Heart right ventricle (tissue), 16 donors: Measurements from ENCODE around the gene URI1. TPM values are rescaled to one million over a fixed set of nuclear protein-coding genes. Genes with fewer than 3 reads are reported as not detected.

ENCODE experiments used
- ATAC-seq, 8 donors: fragments of 200-7000 bp; cut with Tn5 transposase; one replicate each; pipeline ENCODE4 v1.9.1; 2020; ENCODE audit warnings: mild to moderate bottlenecking in 8 of 8, moderate library complexity in 8 of 8, moderate number of reproducible peaks in 1 of 8
- DNase-seq, 2 donors: peaks; one replicate each; pipeline ENCODE4 v3.0.0-alpha.2; 2020
- H3K27ac ChIP-seq, 10 donors: fragments of 200-600 bp; sonication (generic) in 2 of 10; one replicate each; pipeline versions ENCODE4 v1.5.0 to v1.8.0; 2020 to 2022; ENCODE audit warnings: mild to moderate bottlenecking in 3 of 10
- H3K27me3 ChIP-seq, 7 donors: fragments of 200-600 bp; one replicate each; pipeline ENCODE4 v1.8.0; 2021 to 2022; ENCODE audit warnings: mild to moderate bottlenecking in 2 of 7
- H3K36me3 ChIP-seq, 9 donors: fragments of 200-600 bp; sonication (generic) in 1 of 9; one replicate each; pipeline versions ENCODE4 v1.5.0 to v1.8.0; 2020 to 2022; ENCODE audit warnings: mild to moderate bottlenecking in 2 of 9
- H3K4me1 ChIP-seq, 9 donors: fragments of 200-600 bp; sonication (generic) in 1 of 9; one replicate each; pipeline versions ENCODE4 v1.5.0 to v1.8.0; 2020 to 2022; ENCODE audit warnings: mild to moderate bottlenecking in 4 of 9
- H3K4me3 ChIP-seq, 10 donors: fragments of 200-600 bp; sonication (generic) in 2 of 10; one replicate each; pipeline versions ENCODE4 v1.5.0 to v1.8.0; 2020 to 2022; ENCODE audit warnings: mild to moderate bottlenecking in 7 of 10, moderate library complexity in 2 of 10
- H3K9me3 ChIP-seq, 11 donors: fragments of 200-600 bp in 10 of 11; sonication (generic) in 2 of 11; one replicate each; pipeline versions ENCODE4 v1.5.0 to v1.8.0; 2013 to 2022; ENCODE audit warnings: mild to moderate bottlenecking in 2 of 11, control low read depth in 1 of 11, moderate library complexity in 1 of 11
- WGBS, 2 donors: extraction: QIAGEN DNeasy Blood & Tissue Kit; methylation state at CpG; one replicate each; pipeline ENCODE4 v1.1.7; 2013; ENCODE audit warnings: inconsistent platforms in 1 of 2; 5-methylcytosine and 5-hydroxymethylcytosine counted together
- intact Hi-C, 10 donors: fragments of 100-400 bp; cut with DNase I; formaldehyde crosslinking; loops; one replicate each; pipeline versions ENCODE4 v1.11.1 to v1.14.2; 2022
- polyA plus RNA-seq, 2 donors: library from polyadenylated mRNA; stranded (reverse); fragments of 200-250 nt; gene quantifications; one replicate each; pipeline ENCODE4 v1.2.3, GENCODE V29; 2013
- total RNA-seq, 10 donors: library from RNA; stranded (reverse); fragmentation: NEBNext Ultra II Directional in 3 of 10; extraction: Animal tissue kit (Norgen Biotek cat#: 25700) in 3 of 10; gene quantifications; one replicate each; pipeline versions ENCODE4 v1.2.1 to v1.2.4, GENCODE V29; 2021 to 2023
- TF ChIP-seq, protein P1 (sequence below), 9 donors: fragments of 200-600 bp; sonication (generic) in 2 of 9; IDR thresholded peaks; one replicate each; pipeline versions ENCODE4 v1.5.0 to v1.8.0; 2021 to 2022; ENCODE audit warnings: antibody characterized with exemption in 9 of 9, mild to moderate bottlenecking in 5 of 9, moderate library complexity in 1 of 9
- donor health status: Arrhythmogenic right ventricular cardiomyopathy.
- donor health status: ischemic (EF 13 %, LVEDD 7.1; RV severe dilation, severe dysfunction).
- donor health status: healthy with polysubstance abuse.
- donor health status: DM: no; HTN: yes; CAD: no.
- donor health status: DM: no; HTN: no; CAD: no.
- donor health status: ischemic (EF 25% LVEDD 6.9; RV normal size, moderate dysfunction).
- donor health status: ischemic (EF 25% LVEDD 5.7; RV mildly dilated, moderate dysfunction).
- donor health status: healthy.
- donor health status: DM: yes; HTN: yes; CAD: no.
- donor health status: Ischemic cardiomyopathy.
- donor health status: ischemic (EF 35%, LVEDD 5.7; RV mildly dilated, moderate dysfunction).
- donor health status: nonischemic (EF 11% LVEDD 7.7; RV severe dilation, severe dysfunction).
- donor health status: DM: yes; HTN: yes; CAD: no.
- donor health status: PGD.
- donor health status: ischemic (EF 29% LVEDD 5.4; RV normal size, mild dysfunction).
- donor health status: nonischemic (EF 23%, LVEDD 6.1; RV moderate dilation, normal function).

The URI1 gene
- total and polyA plus RNA-seq, 12 donors, result 10.2 to 47.7 (median 41.9) TPM

DNA sequence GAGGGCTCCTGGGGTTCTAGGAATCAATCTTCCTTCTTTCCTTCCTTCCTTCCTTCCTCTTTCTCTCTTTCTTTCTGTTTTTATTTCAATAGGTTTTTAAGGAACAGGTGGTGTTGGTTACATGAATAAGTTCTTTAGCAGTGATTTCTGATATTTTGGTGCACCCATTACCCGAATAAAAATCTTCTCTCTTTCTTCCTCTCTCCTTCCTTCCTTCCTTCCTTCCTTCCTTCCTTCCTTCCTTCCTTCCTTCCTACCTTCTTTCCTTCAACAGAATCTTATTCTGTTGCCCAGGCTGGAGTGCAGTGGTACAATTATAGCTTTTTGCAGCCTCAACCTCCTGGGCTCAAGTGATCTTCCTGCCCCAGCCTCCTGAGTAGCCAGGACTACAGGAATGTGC lies 16.0 kb upstream of the URI1 start:
- intact Hi-C loops, result no loop called here
- H3K27me3 ChIP-seq, result peaks cover 0 to 19% (median 0%) of the 10 kb centered on the region in 7 donors
- ATAC-seq, result no peak
- 53 to 68% methylated on average over 1 of the region's 1 CpG for WGBS, 2 donors
- DNase-seq, result no peak
- H3K36me3 ChIP-seq, result no peaks in the 10 kb centered on the region
- no peaks in the 10 kb centered on the region for H3K4me1 ChIP-seq
- no peak overlapping the region for H3K4me3 ChIP-seq
- no peak overlapping the region for H3K27ac ChIP-seq
- no peaks in the 10 kb centered on the region for H3K9me3 ChIP-seq
- TF ChIP-seq, protein P1, sequence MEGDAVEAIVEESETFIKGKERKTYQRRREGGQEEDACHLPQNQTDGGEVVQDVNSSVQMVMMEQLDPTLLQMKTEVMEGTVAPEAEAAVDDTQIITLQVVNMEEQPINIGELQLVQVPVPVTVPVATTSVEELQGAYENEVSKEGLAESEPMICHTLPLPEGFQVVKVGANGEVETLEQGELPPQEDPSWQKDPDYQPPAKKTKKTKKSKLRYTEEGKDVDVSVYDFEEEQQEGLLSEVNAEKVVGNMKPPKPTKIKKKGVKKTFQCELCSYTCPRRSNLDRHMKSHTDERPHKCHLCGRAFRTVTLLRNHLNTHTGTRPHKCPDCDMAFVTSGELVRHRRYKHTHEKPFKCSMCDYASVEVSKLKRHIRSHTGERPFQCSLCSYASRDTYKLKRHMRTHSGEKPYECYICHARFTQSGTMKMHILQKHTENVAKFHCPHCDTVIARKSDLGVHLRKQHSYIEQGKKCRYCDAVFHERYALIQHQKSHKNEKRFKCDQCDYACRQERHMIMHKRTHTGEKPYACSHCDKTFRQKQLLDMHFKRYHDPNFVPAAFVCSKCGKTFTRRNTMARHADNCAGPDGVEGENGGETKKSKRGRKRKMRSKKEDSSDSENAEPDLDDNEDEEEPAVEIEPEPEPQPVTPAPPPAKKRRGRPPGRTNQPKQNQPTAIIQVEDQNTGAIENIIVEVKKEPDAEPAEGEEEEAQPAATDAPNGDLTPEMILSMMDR (IDR thresholded peaks at IDR 0.05), result no peak

DNA sequence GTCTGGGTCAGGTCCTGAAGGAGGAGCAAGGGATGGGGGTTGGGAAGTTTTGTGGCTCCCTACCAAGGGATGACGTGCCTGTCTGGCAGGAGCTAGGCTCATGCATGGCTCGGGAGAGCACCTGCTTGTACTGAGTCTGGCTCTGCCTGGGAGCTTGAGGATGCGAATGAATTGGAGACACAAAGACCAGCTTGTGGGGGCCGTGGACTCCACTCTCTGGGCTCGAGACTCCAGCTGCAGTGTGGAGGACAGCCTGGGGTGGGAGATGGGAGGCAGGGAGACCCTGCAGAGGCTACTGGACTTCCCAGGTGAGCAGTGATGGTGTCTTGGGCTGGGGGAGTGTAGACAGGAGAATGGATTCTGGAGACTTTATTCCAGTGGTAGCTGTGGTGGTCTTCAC lies 15.2 kb upstream of the URI1 start:
- 63 to 75% methylated on average over 5 of the region's 5 CpGs for WGBS, 2 donors
- no peak overlapping the region for H3K4me3 ChIP-seq
- ATAC-seq (no peak), DNase-seq (no peak)
- intact Hi-C loops, result no loop called here
- no peak overlapping the region for H3K27ac ChIP-seq
- H3K36me3 ChIP-seq, result no peaks in the 10 kb centered on the region
- TF ChIP-seq, protein P1 (IDR thresholded peaks at IDR 0.05), result no peak
- no peaks in the 10 kb centered on the region for H3K4me1 ChIP-seq
- peaks cover 0 to 19% (median 0%) of the 10 kb centered on the region in 7 donors for H3K27me3 ChIP-seq
- H3K9me3 ChIP-seq, result no peaks in the 10 kb centered on the region

DNA sequence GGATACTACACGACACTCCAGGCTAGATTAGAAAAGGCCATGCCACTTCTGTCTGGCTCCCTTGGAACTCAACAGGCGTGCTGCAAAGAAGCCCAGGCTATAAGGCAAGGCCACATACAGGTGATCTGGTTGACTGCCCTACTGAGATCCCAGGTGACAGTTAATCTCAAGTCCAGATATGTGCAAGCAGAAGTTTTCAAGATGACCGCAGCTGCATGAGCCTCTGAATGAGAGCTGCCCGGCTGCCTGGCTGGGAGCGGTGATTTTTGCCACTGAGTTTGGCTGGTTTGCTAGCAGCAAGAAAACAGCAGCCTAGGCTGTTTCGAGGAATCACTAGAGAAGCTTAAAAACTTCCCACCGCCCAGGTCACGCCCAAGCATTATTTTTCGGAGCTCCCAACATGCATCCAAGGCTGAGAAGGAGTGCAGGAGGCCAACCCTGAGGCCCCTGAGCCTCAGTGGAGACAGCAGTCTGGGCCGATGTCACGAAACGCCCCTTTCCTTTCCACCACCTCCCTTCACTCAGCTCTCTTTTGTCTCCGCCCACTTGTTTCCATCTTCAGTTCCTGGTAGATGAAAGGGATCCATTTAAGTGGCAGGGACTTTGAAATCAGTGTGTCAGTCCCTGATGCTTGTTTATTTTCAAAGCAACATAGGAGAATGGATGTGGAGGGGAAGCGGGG lies 14.0 kb upstream of the URI1 start:
- 52 to 53% methylated on average over 14 of the region's 14 CpGs for WGBS, 2 donors
- no peak for DNase-seq
- no peak for ATAC-seq
- H3K4me3 ChIP-seq, result no peak overlapping the region
- no peaks in the 10 kb centered on the region for H3K36me3 ChIP-seq
- no peaks in the 10 kb centered on the region for H3K4me1 ChIP-seq
- TF ChIP-seq, protein P1 (IDR thresholded peaks at IDR 0.05), result no peak
- no peaks in the 10 kb centered on the region for H3K9me3 ChIP-seq
- H3K27me3 ChIP-seq, result peaks cover 0 to 19% (median 0%) of the 10 kb centered on the region in 7 donors
- intact Hi-C loops, result no loop called here
- H3K27ac ChIP-seq, result no peak overlapping the region

DNA sequence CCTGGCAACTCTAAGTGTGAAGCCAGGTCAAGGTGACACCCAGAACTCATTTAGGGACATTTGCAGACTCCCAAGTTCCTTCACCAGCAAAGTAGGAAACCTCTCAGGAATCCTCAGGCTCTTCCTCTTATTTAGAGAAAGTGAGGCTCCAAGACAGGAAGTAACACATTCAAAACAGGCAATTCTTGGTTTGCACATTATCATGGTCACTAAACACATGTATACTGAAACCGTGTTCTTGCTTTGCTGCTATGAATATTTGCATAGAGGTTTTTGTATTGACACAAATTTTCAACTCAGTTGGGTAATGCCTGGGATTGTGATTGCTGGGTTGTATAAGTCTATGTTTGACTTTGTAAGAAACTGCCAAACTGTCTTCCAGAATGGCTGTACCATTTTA lies 13.2 kb upstream of the URI1 start:
- Histone ChIP-seq H3K36me3 (no peaks in the 10 kb centered on the region), H3K9me3 (peaks cover 0 to 2% (median 0%) of the 10 kb centered on the region in 11 donors), H3K4me1 (no peaks in the 10 kb centered on the region), H3K4me3 (no peak overlapping the region), H3K27ac (no peak overlapping the region), H3K27me3 (peaks cover 0 to 19% (median 0%) of the 10 kb centered on the region in 7 donors)
- intact Hi-C loops, result no loop called here
- no peak for DNase-seq
- ATAC-seq, result no peak
- TF ChIP-seq, protein P1 (IDR thresholded peaks at IDR 0.05), result no peak
- WGBS, 2 donors, result 67 to 72% methylated on average over 1 of the region's 1 CpG
